GM21526 (cell line): Measurements from ENCODE around the gene THAP4.
A peak's percentile ranks its signal among the peaks of the same experiment; 100 is the strongest.

ENCODE experiments used
- ATAC-seq: cut with Tn5 transposase; IDR thresholded peaks from one replicate; pipeline ENCODE4 v1.9.1; 2021; ENCODE audit warnings: moderate library complexity; ENCODE audit not compliant: unreplicated experiment, low FRiP score

The THAP4 gene

DNA sequence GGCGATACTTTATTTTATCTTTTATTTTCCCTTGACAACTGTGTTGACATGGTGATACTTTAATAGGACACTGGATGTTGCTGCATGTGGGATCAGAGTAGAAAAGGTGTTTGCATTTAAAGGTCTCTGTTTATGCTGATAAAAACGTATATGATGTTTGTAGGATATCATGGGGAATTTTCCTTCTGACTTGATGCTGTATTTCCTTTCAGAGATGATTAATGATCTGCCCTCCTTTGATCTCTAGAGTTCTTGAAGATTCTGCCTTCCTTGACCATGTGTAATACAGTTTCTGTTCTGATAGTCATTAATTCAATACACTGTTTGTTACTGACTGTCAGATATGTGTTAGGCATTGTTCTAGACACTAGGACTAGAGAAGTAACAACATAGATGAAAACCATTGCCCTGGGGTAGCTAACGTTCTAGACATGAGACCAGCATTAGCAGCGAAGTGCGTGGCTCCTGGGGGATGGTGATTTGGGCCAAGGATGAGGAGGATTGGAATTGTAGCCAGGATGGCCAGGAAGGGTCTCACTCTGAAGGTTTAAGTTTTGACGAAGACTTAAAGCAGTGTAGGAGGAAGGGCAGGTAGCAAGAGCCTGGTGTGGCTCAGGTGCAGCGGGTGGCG lies 3.3 kb upstream of the THAP4 start:
- no peak for ATAC-seq

DNA sequence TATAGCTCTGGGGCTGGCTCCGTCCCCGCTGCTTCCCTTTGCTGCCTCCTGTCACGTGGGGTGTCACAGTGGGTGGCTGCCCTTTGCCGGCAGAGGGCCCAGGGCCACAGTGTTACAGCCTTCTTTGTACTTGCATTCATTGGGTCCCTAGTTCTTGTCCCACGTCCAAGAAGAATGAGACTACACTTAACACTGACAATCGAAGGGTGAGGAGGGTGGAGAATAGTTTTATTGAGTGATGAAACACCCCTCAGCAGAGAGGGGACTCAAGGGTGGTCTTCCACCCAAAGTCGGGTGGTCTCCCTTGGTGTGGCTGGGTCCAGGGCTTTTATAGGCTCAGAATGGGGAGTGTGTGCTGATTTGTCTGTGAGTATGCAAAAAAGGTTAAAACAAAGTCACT lies 2.4 kb upstream of the THAP4 start:
- no peak for ATAC-seq

DNA sequence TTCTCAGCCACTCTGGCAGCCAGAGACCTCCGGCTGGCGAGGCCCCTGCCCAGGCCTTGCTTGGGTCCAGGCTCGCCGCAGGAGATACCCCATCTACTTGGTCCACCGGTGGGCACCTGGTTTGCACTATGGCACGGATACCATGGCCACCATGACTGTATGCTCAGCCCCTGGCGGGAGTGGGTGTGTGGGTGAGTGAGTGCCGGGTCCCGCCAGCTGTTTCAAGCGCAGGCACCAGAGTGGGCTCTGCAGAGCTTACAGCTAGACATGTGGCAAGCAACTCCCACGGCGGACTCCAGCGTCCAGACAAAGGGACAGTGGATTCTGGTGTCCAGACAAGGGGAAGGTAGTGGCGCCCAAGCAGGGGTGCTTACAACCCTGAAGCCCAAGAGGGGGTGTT lies 2.0 kb upstream of the THAP4 start:
- no peak for ATAC-seq

- ATAC-seq, result peak; percentile 28
Observed at GRCh38 chr2:241637795-241638660, 1.1 kb upstream of the THAP4 start.

DNA sequence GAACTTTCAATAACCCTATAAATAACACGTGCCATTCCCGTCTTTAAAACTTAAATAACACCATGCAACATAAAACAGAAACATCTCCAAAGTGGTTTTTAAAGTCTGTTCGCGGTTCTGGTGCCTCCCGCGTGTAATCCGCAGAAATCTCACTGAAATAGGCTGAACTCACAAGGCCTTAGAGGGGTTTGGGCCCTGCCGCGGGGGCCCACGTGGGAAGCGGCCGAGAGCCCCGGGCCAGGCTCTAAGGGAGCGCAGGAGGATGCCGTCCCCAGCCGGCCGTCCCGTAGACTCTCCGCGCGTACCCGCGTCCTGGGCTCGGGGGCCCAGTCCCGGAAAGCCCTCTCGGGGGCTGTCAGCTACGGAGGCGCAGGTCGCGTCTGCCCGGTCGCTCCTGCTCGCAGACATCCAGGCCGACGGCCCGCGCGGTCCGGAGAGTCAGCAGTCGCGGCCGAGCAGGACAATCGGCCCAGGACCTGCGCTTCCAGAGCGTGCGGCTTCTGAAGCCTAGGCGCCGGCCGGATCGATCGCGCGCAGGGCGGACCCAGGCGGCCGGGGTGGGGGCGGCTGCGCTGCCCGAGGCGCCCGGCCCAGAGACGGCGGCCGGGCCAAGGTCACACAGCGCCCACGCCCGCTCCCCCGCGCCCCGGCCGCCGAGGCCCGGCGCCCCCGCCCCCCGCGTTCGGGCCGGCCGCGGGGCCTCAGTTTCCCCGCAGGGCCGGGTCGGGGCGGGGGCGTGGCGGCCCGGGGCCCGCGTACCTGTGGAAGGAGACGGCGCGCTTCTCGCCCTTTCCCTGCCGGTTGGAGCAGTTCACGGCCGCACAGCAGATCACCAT lies 558 bp downstream of the THAP4 start:
- peak; percentile 24 for ATAC-seq

DNA sequence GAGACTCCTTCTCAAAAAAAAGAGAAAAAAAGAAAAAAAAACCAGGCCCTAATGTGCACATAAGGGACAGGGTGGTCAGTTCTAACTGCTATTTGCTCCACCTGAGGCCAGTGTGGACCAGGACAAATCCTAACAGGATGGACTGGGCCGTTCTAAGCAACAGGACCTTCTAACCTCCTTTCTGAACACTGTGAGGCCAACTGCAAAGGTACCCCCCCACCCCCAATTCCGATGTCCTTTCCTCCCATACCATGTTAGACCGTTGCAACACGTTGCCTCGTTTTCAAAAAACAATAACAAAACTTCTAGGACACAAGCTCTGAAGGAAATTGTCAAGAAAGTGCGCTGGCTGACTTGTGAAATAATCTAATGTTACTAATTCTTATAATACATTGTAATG lies 1.2 kb downstream of the THAP4 start:
- no peak for ATAC-seq

DNA sequence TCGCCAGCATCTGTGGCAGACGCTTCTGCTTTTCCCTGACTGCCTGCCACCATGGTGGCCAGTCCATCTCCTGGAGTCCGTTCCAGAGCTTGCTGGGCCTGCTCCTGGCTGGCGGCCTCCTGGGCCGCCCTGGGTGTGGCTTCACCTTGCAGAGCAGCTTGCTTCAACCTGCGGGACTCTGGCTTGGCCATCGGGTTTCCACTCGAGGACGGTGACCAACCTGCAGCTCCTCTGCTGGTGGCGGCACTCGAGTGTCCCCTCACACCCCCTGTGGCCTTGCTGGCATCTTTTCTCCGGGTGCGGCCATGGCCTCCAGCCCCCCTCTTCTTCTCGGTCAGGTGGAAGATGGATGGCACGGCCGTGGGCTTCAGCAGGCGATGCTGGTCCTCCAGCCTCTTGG lies 3.4 kb downstream of the THAP4 start:
- no peak for ATAC-seq

- no peak for ATAC-seq
Observed at GRCh38 chr2:241632478-241633325, 4.3 kb downstream of the THAP4 start.

GRCh38 chr2:241629762-241630435 lies 7.1 kb downstream of the THAP4 start:
- ATAC-seq, result no peak

- no peak for ATAC-seq
Observed at GRCh38 chr2:241627675-241628074, 9.3 kb downstream of the THAP4 start.

GRCh38 chr2:241620419-241620769 lies 16.6 kb downstream of the THAP4 start:
- ATAC-seq, result no peak

DNA sequence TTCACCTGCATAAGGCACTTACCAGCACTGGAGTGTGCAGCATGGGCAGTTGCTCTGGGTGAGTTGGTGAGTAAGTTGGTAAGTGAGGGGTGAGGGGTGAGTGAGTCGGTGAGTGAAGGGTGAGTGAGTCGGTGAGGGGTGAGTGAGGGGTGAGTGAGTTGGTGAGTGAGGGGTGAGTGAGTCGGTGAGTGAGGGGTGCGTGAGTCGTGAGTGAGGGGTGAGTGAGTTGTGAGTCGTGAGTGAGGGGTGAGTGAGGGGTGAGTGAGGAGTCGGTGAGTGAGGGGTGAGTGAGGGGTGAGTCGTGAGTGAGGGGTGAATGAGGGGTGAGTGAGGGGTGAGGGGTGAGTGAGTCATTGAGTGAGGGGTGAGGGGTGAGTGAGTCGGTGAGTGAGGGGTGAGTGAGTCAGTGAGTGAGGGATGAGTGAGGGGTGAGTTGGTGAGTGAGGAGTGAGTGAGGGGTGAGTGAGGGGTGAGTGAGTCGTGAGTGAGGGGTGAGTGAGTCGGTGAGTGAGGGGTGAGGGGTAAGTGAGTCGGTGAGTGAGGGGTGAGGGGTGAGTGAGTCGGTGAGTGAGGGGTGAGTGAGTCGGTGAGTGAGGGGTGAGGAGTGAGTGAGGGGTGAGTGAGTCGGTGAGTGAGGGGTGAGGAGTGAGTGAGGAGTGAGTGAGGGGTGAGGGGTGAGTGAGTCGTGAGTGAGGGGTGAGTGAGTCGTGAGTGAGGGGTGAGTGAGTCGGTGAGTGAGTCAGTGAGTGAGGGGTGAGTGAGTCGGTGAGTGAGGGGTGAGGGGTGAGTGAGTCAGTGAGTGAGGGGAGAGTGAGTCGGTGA lies 17.1 kb downstream of the THAP4 start:
- no peak for ATAC-seq

DNA sequence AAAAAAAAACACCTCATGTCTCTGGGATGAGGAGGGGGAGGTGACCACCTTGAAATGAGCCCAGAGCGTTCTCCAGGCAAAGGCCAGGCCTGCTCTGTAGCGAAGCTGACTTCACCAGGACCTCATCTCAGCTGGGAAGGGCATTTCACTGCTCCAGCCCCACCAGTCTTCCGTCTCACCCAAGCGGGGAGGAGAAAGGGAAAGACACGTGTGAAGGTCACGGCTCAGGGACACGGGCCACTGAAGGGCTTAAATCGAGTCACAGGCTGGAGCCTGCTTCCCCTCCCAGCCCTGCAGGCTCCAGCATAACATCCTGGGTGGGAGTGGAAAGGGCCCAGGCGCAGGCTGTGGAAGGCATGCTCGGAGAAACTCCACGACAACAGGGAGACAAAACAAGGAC lies 18.1 kb downstream of the THAP4 start:
- no peak for ATAC-seq

DNA sequence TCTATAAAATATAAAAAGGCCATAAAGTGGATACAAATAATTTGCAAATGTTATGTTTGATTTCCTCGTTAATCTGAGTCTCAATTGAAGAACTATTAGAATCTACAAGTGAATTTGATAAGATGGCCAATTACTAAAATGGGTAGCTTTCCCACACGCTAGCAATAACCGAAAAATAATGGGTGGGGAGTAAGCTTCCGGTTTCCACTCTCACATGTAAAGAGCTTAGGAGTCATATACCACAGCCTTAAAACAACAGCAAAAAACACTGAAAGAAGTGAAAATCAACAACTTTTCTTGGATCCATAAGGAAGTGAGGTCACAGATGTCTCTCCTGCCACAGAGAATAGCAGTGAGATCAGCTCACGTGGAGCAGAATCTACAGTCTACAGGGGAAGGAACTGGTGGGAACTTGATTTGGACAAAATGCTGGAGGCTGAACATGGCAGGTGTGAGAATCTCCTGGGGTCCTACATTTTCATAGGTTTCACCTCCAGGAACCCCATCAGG lies 18.6 kb downstream of the THAP4 start:
- no peak for ATAC-seq

GRCh38 chr2:241617431-241618154 lies 19.4 kb downstream of the THAP4 start:
- no peak for ATAC-seq

GRCh38 chr2:241616168-241617125 lies 20.5 kb downstream of the THAP4 start:
- ATAC-seq, result no peak

DNA sequence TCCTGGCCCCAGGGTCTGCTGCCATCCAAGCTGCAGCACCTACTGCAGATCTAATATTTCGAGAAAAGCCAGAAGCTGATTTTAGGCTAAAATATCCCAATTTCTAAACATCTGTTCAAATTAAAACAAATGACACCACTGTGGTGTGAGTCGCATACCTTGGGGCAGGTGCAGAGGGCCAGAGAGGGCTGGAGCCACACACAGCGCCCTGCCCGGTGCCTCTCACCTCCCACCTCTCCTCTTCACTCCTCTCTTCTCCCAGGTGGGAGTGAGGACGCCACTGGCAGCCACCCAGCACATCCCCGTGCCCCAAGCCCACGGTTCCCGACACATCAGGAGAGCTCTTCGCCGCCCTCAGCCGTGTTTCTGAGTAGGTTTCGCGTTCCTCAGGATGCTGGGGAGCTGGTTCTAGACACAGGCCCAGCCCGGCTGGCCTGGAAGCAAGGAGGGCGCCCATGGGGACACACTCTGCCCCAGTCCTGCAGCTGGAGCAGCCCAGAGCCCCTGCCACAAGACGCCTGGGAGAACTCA lies 21.4 kb downstream of the THAP4 start:
- no peak for ATAC-seq
